Liver (tissue), 3 donors: ENCODE results near the gene UBA1.

Experiments used
- CTCF ChIP-seq: fragments of 150-350 bp; IDR thresholded peaks from 2 replicates; pipeline ENCODE4 v1.5.1; 2017; ENCODE audit warnings: improper control_type of control experiment, low read depth, low read length; ENCODE audit not compliant: missing input control
- FOXA2 ChIP-seq: IDR thresholded peaks from 2 replicates; pipeline ENCODE4 v1.6.1; 2016; ENCODE audit warnings: antibody characterized with exemption
- GABPA ChIP-seq, 2 donors: IDR thresholded peaks in 1 of 2; conservative IDR thresholded peaks in 1 of 2; 2 replicates each; pipeline ENCODE4 v1.6.1; 2016; ENCODE audit warnings: antibody characterized with exemption in 2 of 2, mild to moderate bottlenecking in 1 of 2, moderate library complexity in 1 of 2
- SP1 ChIP-seq: IDR thresholded peaks from 2 replicates; pipeline ENCODE4 v1.6.1; 2018; ENCODE audit warnings: antibody characterized with exemption, mild to moderate bottlenecking
- TAF1 ChIP-seq: conservative IDR thresholded peaks from 2 replicates; pipeline ENCODE4 v1.6.1; 2016; ENCODE audit warnings: antibody characterized with exemption, mild to moderate bottlenecking
- YY1 ChIP-seq: IDR thresholded peaks from 2 replicates; pipeline ENCODE4 v1.6.1; 2016; ENCODE audit warnings: antibody characterized with exemption, mild to moderate bottlenecking
- ZBTB33 ChIP-seq: IDR thresholded peaks from 2 replicates; pipeline ENCODE4 v1.6.1; 2016; ENCODE audit warnings: antibody characterized with exemption
- donor health status: healthy.
- donor health status: healthy.

GRCh38 chrX:47143894-47144625 lies 49.6 kb upstream of the UBA1 start:
- TF ChIP-seq FOXA2 (no peak), CTCF (no peak), GABPA (IDR thresholded peaks at IDR 0.05 in 1 of 2, conservative IDR thresholded peaks at IDR 0.05 in 1 of 2) (no peak), TAF1 (no peak), SP1 (no peak), ZBTB33 (no peak), YY1 (no peak)
